M059J (cell line): ENCODE results near the gene ERV3-1. TPM values are rescaled to one million over a fixed set of nuclear protein-coding genes. Genes with fewer than 3 reads are reported as not detected.
"Not testable (repeated sequence)": the region's sequence is repeated elsewhere in the genome, so short reads cannot be mapped to it uniquely, and the experiment has no call there.

Source experiments
- DNase-seq: peaks from one replicate; pipeline ENCODE4 v3.0.0-alpha.2; 2012; ENCODE audit warnings: low read depth
- total RNA-seq: library from RNA; depleted of rRNA; stranded (reverse); fragments of >200 nt; shearing (Covaris generic); gene quantifications from 2 replicates; pipeline ENCODE4 v1.2.3, GENCODE V29; 2014; rRNA removed

The ERV3-1 gene
- total RNA-seq, 1 experiment from 2014 or later = 3.9 TPM

DNA sequence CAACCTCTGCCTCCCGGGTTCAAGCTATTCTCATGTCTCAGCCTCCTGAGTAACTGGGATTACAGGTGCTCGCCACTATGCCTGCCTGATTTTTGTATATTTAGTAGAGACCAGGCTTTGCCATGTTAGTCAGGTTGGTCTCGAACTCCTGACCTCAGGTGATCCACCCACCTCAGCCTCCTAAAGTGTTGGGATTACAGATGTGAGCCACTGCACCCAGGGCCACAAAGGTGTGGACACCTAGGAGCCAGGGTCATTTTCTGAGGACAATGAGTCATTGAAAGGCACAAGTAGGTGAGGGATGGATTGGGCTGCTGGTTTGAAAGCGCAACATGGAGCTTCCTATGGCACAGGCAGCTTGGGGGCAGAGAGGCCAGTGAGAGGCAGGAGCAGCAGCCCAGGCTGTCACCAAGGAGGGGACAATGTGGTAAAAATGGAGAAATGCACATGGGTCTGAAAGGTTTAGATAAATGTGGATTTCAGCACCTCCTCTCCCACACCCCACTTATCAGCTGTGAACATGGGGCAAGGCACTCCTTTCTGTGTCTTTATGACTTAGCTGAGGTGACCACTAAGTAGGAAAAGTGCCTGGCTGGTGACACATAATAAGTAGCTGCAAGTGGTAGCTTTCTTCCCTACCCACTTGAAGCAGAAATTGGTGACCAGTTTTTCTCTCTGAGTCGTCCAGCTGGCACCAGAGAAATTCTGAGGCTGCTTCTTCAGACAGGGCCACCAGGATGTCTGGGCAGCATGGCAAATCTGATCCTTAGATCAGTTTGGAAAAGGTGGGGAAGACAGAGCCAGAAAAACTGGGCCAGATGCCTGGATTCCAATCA lies 61.6 kb downstream of the ERV3-1 start:
- not testable (repeated sequence) for DNase-seq

Other genes starting within 250 kb of the ERV3-1 start
- 6.7 and 9.2 TPM in 2 replicates for gene ZNF138, start 212.3 kb downstream of the ERV3-1 start, total RNA-seq
- 16.0 and 17.3 TPM in 2 replicates for gene ZNF273, start 103.4 kb downstream of the ERV3-1 start, total RNA-seq
- 4.7 and 5.0 TPM in 2 replicates for gene ZNF117, start 15.7 kb downstream of the ERV3-1 start, total RNA-seq